NT2/D1 (cell line): ENCODE measurements around the gene CNN3.

ENCODE experiments used
- SUZ12 ChIP-seq: IDR thresholded peaks from 2 replicates; pipeline ENCODE4 v1.6.1; 2011; ENCODE audit not compliant: insufficient read length, insufficient read depth; ENCODE audit errors: extremely low read depth
- YY1 ChIP-seq: IDR thresholded peaks from 2 replicates; pipeline ENCODE4 v1.6.1; 2011; ENCODE audit not compliant: insufficient read length, insufficient read depth
- ZNF274 ChIP-seq: IDR thresholded peaks from 2 replicates; pipeline ENCODE4 v1.6.1; 2011; ENCODE audit warnings: mild to moderate bottlenecking, low read depth, low read length

- TF ChIP-seq ZNF274 (no peak), YY1 (no peak), SUZ12 (no peak)
Observed at GRCh38 chr1:94931254-94931841, 4.4 kb upstream of the CNN3 start.
